Measurements from ENCODE around the gene DNAH7. TPM values are rescaled to one million over a fixed set of nuclear protein-coding genes. Genes with fewer than 3 reads are reported as not detected.

DNAH7 gene
- total and polyA plus RNA-seq, 9 of the 15 experiments (the other 6 are each of a cell fraction or from before 2014, with no cell fraction given) = 0.03 to 0.42 (median 0.18) TPM

- no peaks in the 10 kb centered on the region for H3K27me3 ChIP-seq (ENCODE audit: control insufficient read depth in 2 of 2, insufficient read depth in 2 of 2, low read length in 2 of 2)
- no peaks in the 10 kb centered on the region for H3K9me1 ChIP-seq (ENCODE audit: control insufficient read depth, insufficient read depth, low read length)
- BruUV-seq (replicated peaks) = no TSS peak
- ATAC-seq (no peak), DNase-seq (ENCODE audit: extremely low read depth in 1 of 4, low spot score in 3 of 4) (no peak), FAIRE-seq (no peak)
- H4K20me1 ChIP-seq (replicated peaks; ENCODE audit: control insufficient read depth, insufficient read depth, low read length) = no peaks in the 10 kb centered on the region
- H3K79me2 ChIP-seq (ENCODE audit: control insufficient read depth, insufficient read depth, low read length) = no peaks in the 10 kb centered on the region
- ChIA-PET POLR2A (interaction anchor here (0.6 kb wide), 1 partner anchor 11 kb away, joined by 3 read pairs; no protein-coding TSS in a partner anchor), CTCF (ENCODE audit: low intra/inter-chr PET ratio) (no interaction called here)
- H3K4me2 ChIP-seq (ENCODE audit: insufficient read depth, low read length) = no peak overlapping the region
- H3K4me3 ChIP-seq = no peak overlapping the region
- H3K36me3 ChIP-seq (ENCODE audit: control insufficient read depth, insufficient read depth, low read length) = no peaks in the 10 kb centered on the region
- no peak overlapping the region for H3K27ac ChIP-seq (ENCODE audit: extremely low read depth, low read depth, low read length)
- H3K9ac ChIP-seq (ENCODE audit: insufficient read depth in 1 of 2, low read depth in 2 of 2, low read length in 2 of 2) = no peak overlapping the region
- intact Hi-C loops (cut with micrococcal nuclease) (loop anchor here (10.0 kb wide), 1 partner anchor 529 kb away; no protein-coding TSS in a partner anchor), in situ Hi-C loops (cut with MboI) (loop anchor here (25.0 kb wide), 1 partner anchor 401 kb away; the partner anchor contains the start of gene SLC39A10)
- H2AFZ ChIP-seq (ENCODE audit: low read depth, low read length) = no peak overlapping the region
- 28% methylated on average over 5 of the region's 5 CpGs for WGBS (ENCODE audit: insufficient coverage, low coverage, missing lambda C conversion rate)
- no peaks in the 10 kb centered on the region for H3K9me3 ChIP-seq (replicated peaks; ENCODE audit: control insufficient read depth, insufficient read depth, low read depth, low read length)
- peaks cover 0 to 7% of the 10 kb centered on the region in 2 experiments; a peak in 3 of 5 replicates for H3K4me1 ChIP-seq (replicated peaks in 1 of 2; ENCODE audit: control insufficient read depth in 2 of 2, insufficient read depth in 2 of 2, low read length in 2 of 2)
- no peak for TF ChIP-seq GTF3C2 (IDR thresholded peaks at IDR 0.05; ENCODE audit: borderline replicate concordance, extremely low read depth, insufficient read length)
- TF ChIP-seq STAT6 (CRISPR knock-in tag; IDR thresholded peaks at IDR 0.05) = no peak
- no peak for TF ChIP-seq SMARCA4 (IDR thresholded peaks at IDR 0.05)
- TF ChIP-seq, protein P1, sequence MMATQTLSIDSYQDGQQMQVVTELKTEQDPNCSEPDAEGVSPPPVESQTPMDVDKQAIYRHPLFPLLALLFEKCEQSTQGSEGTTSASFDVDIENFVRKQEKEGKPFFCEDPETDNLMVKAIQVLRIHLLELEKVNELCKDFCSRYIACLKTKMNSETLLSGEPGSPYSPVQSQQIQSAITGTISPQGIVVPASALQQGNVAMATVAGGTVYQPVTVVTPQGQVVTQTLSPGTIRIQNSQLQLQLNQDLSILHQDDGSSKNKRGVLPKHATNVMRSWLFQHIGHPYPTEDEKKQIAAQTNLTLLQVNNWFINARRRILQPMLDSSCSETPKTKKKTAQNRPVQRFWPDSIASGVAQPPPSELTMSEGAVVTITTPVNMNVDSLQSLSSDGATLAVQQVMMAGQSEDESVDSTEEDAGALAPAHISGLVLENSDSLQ (IDR thresholded peaks at IDR 0.05) = no peak
- no peak for TF ChIP-seq GATAD2B (IDR thresholded peaks at IDR 0.05; ENCODE audit: borderline replicate concordance)
- TF ChIP-seq ZNF644 (tag; IDR thresholded peaks at IDR 0.05; ENCODE audit: low read depth) = no peak
- no peak for TF ChIP-seq ZBTB1 (CRISPR knock-in tag; IDR thresholded peaks at IDR 0.05; ENCODE audit: borderline replicate concordance, low read depth)
- TF ChIP-seq, protein P2, sequence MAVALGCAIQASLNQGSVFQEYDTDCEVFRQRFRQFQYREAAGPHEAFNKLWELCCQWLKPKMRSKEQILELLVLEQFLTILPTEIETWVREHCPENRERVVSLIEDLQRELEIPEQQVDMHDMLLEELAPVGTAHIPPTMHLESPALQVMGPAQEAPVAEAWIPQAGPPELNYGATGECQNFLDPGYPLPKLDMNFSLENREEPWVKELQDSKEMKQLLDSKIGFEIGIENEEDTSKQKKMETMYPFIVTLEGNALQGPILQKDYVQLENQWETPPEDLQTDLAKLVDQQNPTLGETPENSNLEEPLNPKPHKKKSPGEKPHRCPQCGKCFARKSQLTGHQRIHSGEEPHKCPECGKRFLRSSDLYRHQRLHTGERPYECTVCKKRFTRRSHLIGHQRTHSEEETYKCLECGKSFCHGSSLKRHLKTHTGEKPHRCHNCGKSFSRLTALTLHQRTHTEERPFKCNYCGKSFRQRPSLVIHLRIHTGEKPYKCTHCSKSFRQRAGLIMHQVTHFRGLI (CRISPR knock-in tag; IDR thresholded peaks at IDR 0.05) = no peak
These were observed 4.9 kb downstream of the DNAH7 start for GRCh38 chr2:196063773-196064172.

All from K562 (cell line).